Inflammatory macrophage treated with lipopolysaccharide for 4 hours (primary cell): ENCODE measurements around the gene NRIP2.
A peak's percentile ranks its signal among the peaks of the same experiment; 100 is the strongest.

Source experiments
- DNase-seq: peaks from one replicate; pipeline ENCODE4 v3.0.0-alpha.2; 2020

Gene NRIP2

DNA sequence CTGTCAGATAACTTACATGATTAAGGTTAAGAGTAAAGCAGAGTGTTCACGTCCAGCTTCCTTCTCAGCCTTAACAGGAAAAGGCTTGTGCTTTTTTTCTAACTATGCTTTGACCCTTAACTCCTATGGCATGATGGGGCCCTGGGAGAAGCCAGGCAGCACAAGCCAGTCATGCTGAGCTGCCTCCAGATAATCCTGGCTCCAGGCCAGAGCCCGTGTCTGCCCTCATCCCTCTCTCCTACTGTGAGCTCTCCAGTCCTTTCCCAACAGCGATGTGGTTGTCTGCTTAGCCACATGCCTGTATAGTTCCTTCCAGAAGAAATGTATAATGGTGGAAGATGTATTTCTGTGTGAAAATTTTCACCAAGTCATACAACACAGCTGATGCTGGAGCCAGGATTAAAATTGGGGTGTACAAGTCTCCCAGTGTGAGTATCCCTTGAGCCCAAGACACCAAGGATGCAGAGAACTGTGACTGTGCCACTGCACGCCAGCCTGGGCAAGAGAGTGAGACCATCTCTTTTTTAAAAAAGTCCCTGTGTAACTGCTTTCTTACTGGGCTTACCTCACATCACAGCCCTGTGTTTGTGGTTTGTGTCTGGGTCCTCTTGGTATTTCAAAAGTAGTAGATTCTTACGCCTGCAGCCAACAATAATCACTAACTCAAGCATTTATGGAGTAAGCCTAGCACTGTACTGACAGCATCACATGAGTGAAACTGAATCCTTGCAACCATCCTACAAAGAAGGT, 30.3 kb downstream of the NRIP2 start:
- DNase-seq: no peak

- DNase-seq: no peak
Measured at GRCh38 chr12:2803635-2804392, 31.0 kb downstream of the NRIP2 start.

DNA sequence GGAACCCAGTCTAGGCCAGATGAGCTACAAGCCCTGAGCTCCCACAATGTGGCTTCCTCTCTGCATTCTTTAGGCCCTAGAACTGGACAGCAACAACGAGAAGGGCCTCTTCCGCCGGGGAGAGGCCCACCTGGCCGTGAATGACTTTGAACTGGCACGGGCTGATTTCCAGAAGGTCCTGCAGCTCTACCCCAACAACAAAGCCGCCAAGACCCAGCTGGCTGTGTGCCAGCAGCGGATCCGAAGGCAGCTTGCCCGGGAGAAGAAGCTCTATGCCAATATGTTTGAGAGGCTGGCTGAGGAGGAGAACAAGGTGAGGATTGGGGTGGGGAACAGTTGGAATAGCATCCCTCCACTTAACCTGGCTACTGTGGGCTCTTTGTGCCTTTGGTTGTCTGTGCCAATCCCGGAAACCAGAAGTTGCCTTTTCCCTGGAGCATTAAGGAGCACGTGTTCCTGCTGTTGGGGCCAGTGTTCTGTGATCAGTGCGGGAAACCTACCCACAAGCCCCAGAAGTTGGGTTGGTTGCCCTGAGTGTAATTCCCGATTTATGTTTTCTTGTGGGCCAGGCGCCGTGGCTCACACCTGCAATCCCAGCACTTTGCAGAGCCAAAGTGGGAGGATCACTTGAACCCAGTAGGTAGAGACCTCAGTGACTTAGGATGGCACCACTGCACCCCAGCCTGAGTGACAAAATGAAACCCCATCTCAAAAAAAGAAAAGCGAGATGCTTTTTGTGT, 33.6 kb downstream of the NRIP2 start:
- DNase-seq: no peak

DNA sequence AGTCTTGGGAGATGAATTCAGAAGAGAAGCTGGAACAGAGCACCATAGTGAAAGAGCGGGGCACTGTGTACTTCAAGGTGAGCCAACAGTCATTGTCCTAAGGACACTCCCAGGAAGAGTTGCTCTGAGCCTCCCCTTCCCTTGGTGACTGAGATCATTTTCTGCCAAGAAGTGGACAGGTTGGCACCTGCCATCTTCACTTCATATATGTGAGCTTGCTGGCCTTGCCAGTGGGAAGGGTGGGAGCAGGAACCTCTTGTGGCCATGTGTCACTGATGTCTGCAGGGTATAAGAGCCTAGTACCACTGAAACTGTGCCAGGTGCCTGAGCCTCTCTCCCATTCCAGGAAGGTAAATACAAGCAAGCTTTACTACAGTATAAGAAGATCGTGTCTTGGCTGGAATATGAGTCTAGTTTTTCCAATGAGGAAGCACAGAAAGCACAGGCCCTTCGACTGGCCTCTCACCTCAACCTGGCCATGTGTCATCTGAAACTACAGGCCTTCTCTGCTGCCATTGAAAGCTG, 34.7 kb downstream of the NRIP2 start:
- no peak for DNase-seq

GRCh38 chr12:2797721-2798418, 37.0 kb downstream of the NRIP2 start:
- no peak for DNase-seq

DNA sequence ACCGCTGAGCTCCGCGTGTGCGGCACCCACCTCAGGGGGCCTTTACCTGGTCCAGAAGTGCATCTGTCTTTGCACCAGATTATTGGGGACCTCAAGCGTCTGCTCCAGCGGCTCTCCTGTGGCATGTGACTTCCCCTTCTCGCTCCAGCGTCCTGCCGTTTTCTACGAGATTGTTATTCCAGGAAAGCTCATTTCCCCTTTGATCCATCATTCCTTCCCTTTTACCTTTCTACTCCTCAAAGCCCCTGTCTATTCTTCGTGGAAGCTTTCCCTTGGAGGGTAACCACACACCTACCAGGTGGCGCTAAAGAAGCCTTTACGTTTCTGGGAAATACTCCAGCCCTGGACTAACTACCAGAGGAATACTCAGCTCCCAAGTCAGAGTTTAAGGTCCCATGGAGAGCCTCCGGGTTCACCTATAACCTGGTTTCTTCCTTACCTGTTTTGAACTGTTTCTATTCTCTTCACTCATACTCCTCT, 38.6 kb downstream of the NRIP2 start:
- DNase-seq: no peak

GRCh38 chr12:2795291-2796186, 39.3 kb downstream of the NRIP2 start:
- DNase-seq: peak; percentile 45

DNA sequence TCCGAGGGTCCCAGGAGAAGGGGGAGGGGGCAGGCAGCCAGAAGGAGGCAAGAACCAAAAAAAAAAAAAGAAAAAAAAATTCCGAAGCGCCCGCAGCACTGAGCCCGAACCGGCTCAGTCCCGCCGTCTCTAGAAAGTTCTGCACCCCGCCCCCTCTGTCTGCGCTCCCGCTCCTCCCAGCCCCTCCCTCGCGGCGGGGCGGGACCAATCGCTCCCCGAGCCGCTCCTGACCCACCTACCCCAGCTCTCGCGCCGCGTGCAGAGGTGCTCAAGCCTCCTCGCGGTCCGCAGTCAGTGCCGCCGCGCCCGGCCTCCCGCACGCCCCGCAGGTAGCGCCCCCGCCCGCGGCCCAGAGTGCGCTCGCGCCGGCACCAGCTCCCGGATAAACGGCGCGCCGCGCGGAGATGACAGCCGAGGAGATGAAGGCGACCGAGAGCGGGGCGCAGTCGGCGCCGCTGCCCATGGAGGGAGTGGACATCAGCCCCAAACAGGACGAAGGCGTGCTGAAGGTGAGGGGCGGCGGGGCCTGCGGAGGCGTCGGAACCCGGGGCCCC, 40.0 kb downstream of the NRIP2 start, which contains the start of gene FKBP4:
TSS of gene FKBP4 (plus strand) at position 235 of the 554 bp plus-strand sequence. CDS start at position 405, 170 bp downstream.
- DNase-seq: peak; percentile 81

DNA sequence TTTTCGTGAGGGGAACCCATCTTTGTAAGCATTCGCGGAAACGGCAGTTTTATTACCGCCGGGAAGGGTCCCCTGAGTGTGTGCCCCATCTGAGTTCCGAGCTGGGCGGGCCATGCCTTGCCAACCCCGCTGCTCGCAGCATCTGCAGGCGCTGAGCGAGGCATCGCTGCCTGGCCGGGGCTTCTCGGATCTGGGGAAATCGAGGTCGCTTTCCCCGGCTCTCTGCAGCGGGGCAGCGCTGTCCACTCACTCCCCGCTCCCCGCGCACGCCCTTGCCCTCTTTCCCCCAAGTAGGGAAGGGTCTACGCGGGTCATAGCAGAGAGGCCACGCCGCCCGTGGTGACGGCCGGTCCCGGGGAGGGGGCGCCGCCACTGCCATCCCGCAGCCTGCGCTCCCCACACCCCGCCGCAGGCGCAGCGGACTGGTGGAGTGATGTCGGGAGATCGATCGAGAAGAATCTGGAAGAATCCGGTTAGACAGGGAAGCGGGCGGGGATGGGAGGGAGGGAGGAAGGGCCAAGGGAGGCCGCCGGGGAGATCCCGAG, 40.6 kb downstream of the NRIP2 start:
- no peak for DNase-seq

- DNase-seq: no peak
Measured at GRCh38 chr12:2793561-2793960, 41.3 kb downstream of the NRIP2 start.

DNA sequence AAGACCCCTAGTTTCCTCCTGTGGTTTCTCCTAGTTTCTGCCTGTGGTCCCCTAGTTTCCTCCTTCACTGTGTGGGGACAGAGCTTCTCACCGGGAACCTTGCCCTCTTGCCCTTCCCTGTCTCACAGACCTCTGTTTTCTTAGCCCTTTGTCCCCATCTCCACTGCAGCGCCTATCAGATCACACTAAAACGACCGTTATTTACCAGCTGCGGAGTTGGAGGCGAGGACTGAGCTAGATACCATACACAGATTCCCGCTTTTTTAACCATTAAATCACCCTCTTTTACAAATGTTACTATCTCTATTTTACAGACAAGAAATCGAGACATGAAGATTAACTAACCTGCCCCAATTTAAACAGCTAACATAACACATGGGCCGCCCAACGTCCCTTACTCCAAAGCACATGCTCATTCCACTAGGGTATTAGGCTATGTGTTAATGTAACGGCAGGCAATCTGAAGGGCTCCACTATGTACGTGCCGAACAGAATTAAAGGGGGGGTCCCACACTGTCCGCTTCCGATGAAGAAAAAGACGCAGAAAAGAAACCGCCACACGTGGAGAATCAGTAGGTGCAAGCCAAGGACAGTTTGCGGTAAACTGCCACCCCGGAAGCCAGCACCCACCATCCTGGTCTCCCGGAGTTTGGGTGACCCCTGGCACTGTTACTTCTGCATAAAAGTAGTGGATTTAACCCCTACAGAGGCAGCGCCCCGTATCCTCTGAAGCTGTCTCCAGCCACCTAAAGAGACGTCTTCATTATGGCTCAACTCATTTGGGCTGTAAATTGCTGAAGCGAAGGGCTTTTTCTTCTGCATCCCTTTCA, 41.9 kb downstream of the NRIP2 start:
- no peak for DNase-seq

- no peak for DNase-seq
Measured at GRCh38 chr12:2791089-2791488, 43.7 kb downstream of the NRIP2 start.

DNA sequence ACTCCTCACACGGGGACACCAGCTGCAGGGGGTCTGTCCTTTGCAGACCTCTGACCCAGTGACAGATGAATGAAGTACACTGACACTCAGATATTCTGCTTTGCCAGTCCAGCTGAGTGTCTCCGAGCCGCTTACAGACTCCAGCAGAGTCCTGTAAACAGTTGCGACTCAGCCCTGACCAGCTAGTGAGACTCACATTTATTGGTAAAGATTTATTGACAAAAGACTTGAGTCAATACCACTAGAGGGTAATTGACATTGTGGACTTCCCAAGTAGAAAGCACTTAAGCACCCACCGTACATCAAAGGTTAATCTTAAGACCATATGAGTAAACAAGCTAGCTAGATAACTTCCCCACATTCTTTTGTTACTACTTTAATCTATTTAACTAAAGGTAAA, 49.8 kb downstream of the NRIP2 start:
- no peak for DNase-seq

DNA sequence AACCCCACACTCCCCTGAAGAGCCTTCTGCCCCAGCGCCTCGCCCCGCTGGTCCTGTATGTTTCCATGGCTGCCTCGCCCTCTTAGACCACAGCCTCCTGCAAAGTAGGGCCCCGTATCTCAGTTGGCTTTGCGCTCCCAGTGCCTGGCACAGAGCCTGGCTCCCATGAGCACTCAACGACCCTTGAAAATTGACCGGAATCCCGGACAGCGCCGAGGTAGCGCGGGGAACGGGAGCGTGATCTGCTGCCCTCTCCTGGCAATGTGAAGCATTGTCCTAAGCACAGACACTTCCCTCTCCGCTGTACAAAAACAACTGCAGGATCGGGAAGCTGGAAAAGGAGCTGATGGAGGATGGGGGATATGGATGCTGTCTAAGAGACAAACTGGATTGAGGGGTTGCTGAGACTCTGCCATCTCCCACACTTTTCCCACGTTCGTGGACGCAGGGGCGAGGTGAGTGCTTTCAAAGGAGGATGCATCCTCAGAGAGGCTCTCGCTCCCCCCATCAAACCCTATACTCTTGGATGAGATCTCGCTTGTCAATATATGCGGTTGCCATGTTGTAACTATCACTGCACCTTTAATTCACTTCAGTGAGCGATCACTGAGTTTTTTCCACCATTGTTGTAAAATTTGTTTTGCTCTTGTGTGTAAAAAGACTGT, 50.8 kb downstream of the NRIP2 start:
- DNase-seq: peak; percentile 31

- DNase-seq: peak; percentile 58
Measured at GRCh38 chr12:2779281-2779680, 55.6 kb downstream of the NRIP2 start.

DNA sequence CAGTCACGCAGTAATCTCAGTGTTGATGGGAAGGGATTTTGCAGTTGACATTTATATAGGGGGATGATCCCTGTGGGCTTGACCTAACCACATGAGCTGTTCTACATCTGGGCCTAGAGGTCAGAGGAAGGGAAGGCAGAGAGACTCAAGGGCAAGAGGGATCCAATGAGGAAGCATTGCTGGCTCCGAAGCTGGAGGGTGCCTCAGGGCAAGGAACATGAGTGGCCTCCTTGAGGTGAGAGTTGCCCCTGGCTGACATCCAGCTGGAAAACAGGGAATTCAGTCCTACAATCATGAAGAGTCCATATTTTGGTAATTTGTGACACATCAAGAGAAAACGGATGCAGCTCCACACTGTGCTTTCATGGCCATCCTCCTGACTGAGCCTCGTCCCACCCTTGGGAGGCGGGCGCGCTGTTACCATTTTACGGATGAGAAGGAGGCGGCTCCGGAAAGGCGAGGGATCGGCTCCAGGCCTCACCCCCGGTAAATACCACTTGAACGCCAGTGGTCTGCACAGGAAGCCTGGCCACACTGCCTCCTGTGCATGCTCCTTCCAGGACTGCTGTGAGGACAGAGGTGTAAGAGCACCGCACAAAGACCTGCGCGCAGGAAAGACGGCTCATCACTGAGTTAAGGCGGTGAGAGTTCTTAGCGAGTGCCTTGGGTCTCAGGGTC, 58.6 kb downstream of the NRIP2 start:
- no peak for DNase-seq

GRCh38 chr12:2775431-2775830, 59.4 kb downstream of the NRIP2 start:
- DNase-seq: no peak
